HepG2 (cell line): ENCODE measurements around the gene RABGEF1.

Experiments
- ATF2 ChIP-seq: sonication (generic); formaldehyde crosslinking; IDR thresholded peaks from 2 replicates; pipeline ENCODE4 v1.4.0; 2020; ENCODE audit warnings: missing genetic modification reagents
- CSRNP1 ChIP-seq: sonication (generic); formaldehyde crosslinking; IDR thresholded peaks from 2 replicates; pipeline ENCODE4 v1.8.1; 2023; ENCODE audit warnings: mild to moderate bottlenecking, missing genetic modification reagents
- EZH2 ChIP-seq: conservative IDR thresholded peaks from 2 replicates; pipeline ENCODE4 v1.6.1; 2012; ENCODE audit warnings: mild to moderate bottlenecking, low read depth, low read length, moderate library complexity
- KLF6 ChIP-seq: IDR thresholded peaks from 2 replicates; pipeline ENCODE4 v1.8.0; 2016; ENCODE audit warnings: missing biosample characterization, missing genetic modification reagents
- NR1H2 ChIP-seq: sonication (generic); formaldehyde crosslinking; IDR thresholded peaks from 2 replicates; pipeline ENCODE4 v1.8.1; 2022; ENCODE audit warnings: low read depth, missing genetic modification reagents, borderline replicate concordance
- TF ChIP-seq, protein P1 (sequence below): sonication (generic); formaldehyde crosslinking; IDR thresholded peaks from 2 replicates; pipeline ENCODE4 v1.8.0; 2022; ENCODE audit warnings: missing genetic modification reagents, mild to moderate bottlenecking, moderate library complexity, borderline replicate concordance

DNA sequence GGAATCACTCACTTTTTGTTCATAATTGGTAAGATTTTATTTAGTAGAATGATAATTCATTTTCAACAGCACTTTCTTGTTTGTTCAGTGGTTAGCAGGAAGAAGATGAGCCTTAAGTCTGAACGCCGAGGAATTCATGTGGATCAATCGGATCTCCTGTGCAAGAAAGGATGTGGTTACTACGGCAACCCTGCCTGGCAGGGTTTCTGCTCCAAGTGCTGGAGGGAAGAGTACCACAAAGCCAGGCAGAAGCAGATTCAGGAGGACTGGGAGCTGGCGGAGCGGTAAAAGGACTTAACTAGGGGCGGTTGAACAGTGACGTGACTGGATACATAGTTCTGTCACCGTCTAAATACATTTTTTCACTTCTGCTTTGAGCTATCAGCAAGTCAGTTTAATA is 31.3 kb downstream of the RABGEF1 start:
- TF ChIP-seq ATF2 (CRISPR knock-in tag) (no peak), EZH2 (no peak), CSRNP1 (CRISPR knock-in tag) (no peak), NR1H2 (CRISPR knock-in tag) (no peak), KLF6 (no peak)
- TF ChIP-seq, protein P1, sequence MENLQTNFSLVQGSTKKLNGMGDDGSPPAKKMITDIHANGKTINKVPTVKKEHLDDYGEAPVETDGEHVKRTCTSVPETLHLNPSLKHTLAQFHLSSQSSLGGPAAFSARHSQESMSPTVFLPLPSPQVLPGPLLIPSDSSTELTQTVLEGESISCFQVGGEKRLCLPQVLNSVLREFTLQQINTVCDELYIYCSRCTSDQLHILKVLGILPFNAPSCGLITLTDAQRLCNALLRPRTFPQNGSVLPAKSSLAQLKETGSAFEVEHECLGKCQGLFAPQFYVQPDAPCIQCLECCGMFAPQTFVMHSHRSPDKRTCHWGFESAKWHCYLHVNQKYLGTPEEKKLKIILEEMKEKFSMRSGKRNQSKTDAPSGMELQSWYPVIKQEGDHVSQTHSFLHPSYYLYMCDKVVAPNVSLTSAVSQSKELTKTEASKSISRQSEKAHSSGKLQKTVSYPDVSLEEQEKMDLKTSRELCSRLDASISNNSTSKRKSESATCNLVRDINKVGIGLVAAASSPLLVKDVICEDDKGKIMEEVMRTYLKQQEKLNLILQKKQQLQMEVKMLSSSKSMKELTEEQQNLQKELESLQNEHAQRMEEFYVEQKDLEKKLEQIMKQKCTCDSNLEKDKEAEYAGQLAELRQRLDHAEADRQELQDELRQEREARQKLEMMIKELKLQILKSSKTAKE (CRISPR knock-in tag) = no peak
